ENCODE data around the gene TMEM198.

TMEM198 gene

GRCh38 chr2:219526320-219527075 is 17.3 kb upstream of the TMEM198 start:
- DNase-seq (ENCODE audit: low spot score) = no peak

DNA sequence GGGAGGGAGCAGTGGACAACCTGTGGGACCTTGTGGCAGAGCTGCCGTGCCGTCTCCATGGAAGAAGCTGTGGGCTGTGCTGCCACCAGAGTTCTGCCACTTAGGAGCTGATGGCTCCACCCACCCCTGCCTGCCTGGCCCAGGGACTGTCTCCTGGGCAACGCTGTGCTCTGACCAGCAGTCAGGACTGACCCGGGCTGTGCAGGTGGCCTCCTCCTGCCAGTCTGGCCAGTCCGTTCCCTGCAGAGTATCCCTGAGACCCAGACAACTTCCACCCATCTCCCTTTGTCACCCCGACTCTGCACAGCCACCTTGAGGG is 16.8 kb upstream of the TMEM198 start:
- no peak for DNase-seq (ENCODE audit: low spot score)

GRCh38 chr2:219527472-219527871 is 16.4 kb upstream of the TMEM198 start:
- DNase-seq (ENCODE audit: low spot score) = no peak

GRCh38 chr2:219530048-219530963 is 13.5 kb upstream of the TMEM198 start:
- DNase-seq (ENCODE audit: low spot score) = peak; percentile 96

- no peak for DNase-seq (ENCODE audit: low spot score)
Measured at GRCh38 chr2:219531639-219532377, 12.0 kb upstream of the TMEM198 start.

- DNase-seq (ENCODE audit: low spot score) = no peak
Measured at GRCh38 chr2:219532378-219532649, 11.5 kb upstream of the TMEM198 start.

- no peak for DNase-seq (ENCODE audit: low spot score)
Measured at GRCh38 chr2:219533930-219534661, 9.7 kb upstream of the TMEM198 start.

DNA sequence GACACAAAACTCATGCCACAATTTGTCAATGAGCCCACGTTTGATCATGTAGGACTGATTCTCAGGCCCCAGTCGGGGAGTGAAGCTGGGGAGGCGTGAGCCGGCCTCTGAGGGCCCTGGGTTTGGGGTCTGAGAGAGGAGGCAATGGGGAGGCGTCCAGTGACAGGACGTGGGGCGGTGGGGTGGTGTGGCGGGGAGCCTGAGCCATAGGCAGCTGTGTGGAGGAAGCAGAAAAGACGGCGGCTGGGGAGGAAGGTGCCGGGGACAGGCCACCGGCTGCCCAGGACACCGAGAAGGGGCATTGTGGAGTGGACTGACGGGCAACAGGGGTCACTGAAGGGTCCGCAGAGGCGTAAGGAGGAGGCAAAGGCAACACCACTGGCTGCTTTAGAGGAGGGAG is 7.4 kb upstream of the TMEM198 start:
- DNase-seq (ENCODE audit: low spot score) = no peak

GRCh38 chr2:219536967-219537366 is 6.9 kb upstream of the TMEM198 start:
- no peak for DNase-seq (ENCODE audit: low spot score)

DNA sequence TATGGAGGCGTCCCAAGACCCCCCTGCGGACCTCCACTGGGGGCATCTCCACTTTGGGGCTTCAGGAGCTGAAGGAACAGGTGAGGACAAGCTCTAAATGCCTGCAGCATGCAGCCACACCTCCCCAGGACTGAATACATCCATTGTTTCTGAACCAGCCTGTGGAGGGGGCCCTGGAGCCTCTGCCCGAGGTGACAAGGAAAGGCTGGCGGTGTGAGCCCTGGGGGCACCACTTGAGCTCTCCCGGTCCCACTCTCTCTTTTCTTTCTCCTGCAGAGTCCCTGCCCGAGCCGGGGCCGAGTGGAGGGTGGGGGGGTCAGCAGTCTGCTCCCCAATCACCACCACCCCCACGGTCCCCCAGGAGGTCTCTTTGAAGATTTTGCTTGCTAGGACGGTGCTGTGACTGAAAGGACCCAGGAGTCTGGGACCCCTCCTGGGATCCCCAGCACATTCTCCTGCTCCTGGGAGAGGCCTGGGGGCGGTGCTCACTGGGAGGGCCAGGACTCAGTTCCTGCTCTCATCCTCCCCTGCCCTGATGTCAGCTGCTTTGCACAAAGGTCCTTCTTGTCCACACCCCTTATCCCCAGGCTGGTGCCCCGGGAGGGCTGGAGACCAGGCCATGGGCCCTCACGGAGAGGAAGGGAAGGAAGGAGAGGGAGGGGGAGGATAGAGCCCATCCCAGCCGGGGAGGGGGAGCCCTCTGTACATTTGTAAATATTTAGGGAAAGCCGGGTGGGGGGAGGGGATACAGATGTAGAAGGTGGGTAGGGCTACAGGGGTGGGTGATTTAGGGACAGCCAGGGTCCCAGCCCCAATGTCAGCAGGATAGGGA is 6.0 kb upstream of the TMEM198 start:
- no peak for DNase-seq (ENCODE audit: low spot score)

DNA sequence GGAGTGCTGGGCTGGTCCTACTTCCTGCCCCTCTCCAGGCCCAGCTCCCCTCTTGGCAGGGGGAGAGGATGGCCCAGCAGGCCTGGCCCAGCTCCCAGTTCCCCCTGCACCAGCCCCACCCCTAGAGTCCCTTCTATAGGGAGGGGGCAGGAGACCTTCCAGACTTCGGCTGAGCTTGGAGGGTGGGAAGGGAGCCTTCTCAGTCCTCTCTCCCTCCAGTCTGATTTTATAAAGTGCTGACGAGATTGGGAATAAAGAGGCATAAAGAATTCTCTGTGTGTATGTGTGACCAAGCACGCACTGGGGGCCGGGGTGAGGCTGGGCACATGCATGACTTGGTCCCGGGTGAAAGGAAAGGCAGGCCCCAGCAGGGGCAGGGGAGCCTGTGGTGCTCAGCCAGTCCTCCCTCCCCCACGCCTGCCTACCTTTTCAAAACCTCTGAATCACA is 5.3 kb upstream of the TMEM198 start:
- no peak for DNase-seq (ENCODE audit: low spot score)

GRCh38 chr2:219538956-219539788 is 4.7 kb upstream of the TMEM198 start:
- DNase-seq (ENCODE audit: low spot score) = no peak

GRCh38 chr2:219539926-219540678 is 3.7 kb upstream of the TMEM198 start:
- DNase-seq (ENCODE audit: low spot score) = no peak

DNA sequence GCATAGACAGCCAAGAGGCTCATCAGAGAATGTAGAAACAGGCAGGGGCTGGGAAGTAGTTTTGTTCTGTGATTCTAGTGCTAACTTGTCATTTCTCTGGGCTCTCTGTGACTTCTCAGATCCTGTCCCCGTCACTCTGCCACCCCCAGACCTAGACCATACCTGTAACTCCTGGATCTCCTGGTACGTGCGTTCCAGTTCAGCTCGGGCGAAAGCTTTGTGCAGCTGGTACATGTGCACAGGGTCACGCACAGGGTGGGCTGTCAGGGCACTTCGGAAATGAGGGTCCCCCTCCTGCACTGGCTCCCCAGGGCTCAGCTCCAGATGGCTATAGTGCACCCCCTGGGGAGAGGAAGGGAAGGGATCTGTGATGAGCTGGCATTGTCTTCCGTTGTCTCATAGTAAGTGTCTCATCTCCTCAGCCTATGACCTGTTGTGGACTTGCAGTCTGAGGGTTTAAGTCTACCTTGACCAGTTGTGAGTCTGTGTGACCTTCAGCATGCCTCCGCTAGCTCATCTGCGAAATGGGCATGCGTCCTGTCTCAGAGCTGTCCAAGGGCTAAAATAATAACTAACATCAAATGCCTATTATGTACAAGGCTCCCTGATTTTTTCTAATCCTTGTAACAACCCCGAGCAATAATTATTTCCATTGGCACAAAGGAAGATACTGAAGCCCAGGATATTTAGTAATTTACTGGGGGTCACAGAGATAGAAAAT is 2.9 kb upstream of the TMEM198 start:
- no peak for DNase-seq (ENCODE audit: low spot score)

GRCh38 chr2:219541611-219542180 is 2.1 kb upstream of the TMEM198 start:
- peak; percentile 92 for DNase-seq (ENCODE audit: low spot score)

GRCh38 chr2:219542931-219543595 is 765 bp upstream of the TMEM198 start:
- no peak for DNase-seq (ENCODE audit: low spot score)

GRCh38 chr2:219544567-219544966 is 739 bp downstream of the TMEM198 start:
- no peak for DNase-seq (ENCODE audit: low spot score)

Measured in ecto neural progenitor cell (in vitro differentiated cells).